CD4-positive, alpha-beta T cell (primary cell): Measurements from ENCODE around the gene UNC50. TPM values are rescaled to one million over a fixed set of nuclear protein-coding genes. Genes with fewer than 3 reads are reported as not detected.

Source experiments
- ATAC-seq: fragments of 200-7000 bp; cut with Tn5 transposase; one replicate; pipeline ENCODE4 v1.10.0; 2022; ENCODE audit warnings: mild to moderate bottlenecking; ENCODE audit not compliant: poor library complexity
- CTCF ChIA-PET: fragments of 350-600 bp; sonication (Branson Sonifier 250); formaldehyde crosslinking; loops from one replicate; lab custom pipeline; 2021; ENCODE audit warnings: antibody characterized with exemption, inconsistent platforms; lab: Charles Lee
- POLR2A ChIA-PET: fragments of 350-600 bp; sonication (Branson Sonifier 250); formaldehyde crosslinking; loops from one replicate; lab custom pipeline; 2021; ENCODE audit warnings: antibody characterized with exemption, inconsistent platforms; lab: Charles Lee
- DNase-seq, 14 experiments: peaks; one replicate each; pipeline ENCODE4 v3.0.0-alpha.2; 2013 to 2020; ENCODE audit warnings: mixed read lengths in 2 of 14
- H3K27ac ChIP-seq, 2 donors: one replicate each; pipeline versions ENCODE4 v1.5.1 to v1.7.0; 2013; ENCODE audit warnings: low read length in 2 of 2, low read depth in 1 of 2, mild to moderate bottlenecking in 1 of 2
- H3K27me3 ChIP-seq, 2 experiments: 1 replicate in 1 of 2; 2 replicates in 1 of 2; pipeline versions ENCODE4 v1.6.1 to v1.7.0; 2013; ENCODE audit warnings: low read length in 2 of 2, control low read depth in 1 of 2, mild to moderate bottlenecking in 1 of 2, moderate library complexity in 1 of 2; ENCODE audit not compliant: insufficient read depth in 2 of 2, control insufficient read depth in 1 of 2
- H3K36me3 ChIP-seq: one replicate; pipeline ENCODE4 v1.6.1; 2013; ENCODE audit warnings: low read length, control low read depth; ENCODE audit not compliant: insufficient read depth
- H3K4me1 ChIP-seq: one replicate; pipeline ENCODE4 v1.6.1; 2013; ENCODE audit warnings: low read length, control low read depth; ENCODE audit not compliant: insufficient read depth
- H3K4me3 ChIP-seq: one replicate; pipeline ENCODE4 v1.5.1; 2013; ENCODE audit warnings: mild to moderate bottlenecking, low read length, moderate library complexity
- H3K9me3 ChIP-seq, 2 experiments: 1 replicate in 1 of 2; 2 replicates in 1 of 2; pipeline versions ENCODE4 v1.6.1 to v1.7.0; 2013; ENCODE audit warnings: low read length in 2 of 2, mild to moderate bottlenecking in 2 of 2, control low read depth in 1 of 2, moderate library complexity in 1 of 2; ENCODE audit not compliant: control insufficient read depth in 1 of 2, insufficient read depth in 1 of 2
- H3K27ac Mint-ChIP-seq: one replicate; pipeline ENCODE4 v1.8.0; 2020; ENCODE audit warnings: mixed read lengths
- H3K27me3 Mint-ChIP-seq: one replicate; pipeline ENCODE4 v1.8.0; 2021; ENCODE audit warnings: mixed read lengths
- H3K36me3 Mint-ChIP-seq: one replicate; pipeline ENCODE4 v1.8.0; 2021; ENCODE audit warnings: low read depth, mixed read lengths
- H3K4me1 Mint-ChIP-seq: one replicate; pipeline ENCODE4 v1.8.0; 2021; ENCODE audit warnings: low read depth, mixed read lengths
- H3K4me3 Mint-ChIP-seq: one replicate; pipeline ENCODE4 v1.8.0; 2020; ENCODE audit warnings: mild to moderate bottlenecking, mixed read lengths
- H3K9me3 Mint-ChIP-seq: one replicate; pipeline ENCODE4 v1.8.0; 2020; ENCODE audit warnings: mixed read lengths
- intact Hi-C, 2 experiments: fragments of 100-400 bp; cut with DNase I in 1 of 2; cut with micrococcal nuclease in 1 of 2; formaldehyde crosslinking; loops; one replicate each; pipeline versions ENCODE4 v1.15.1 to v1.9.0; 2023 to 2025; cut with DNase I, micrococcal nuclease
- total RNA-seq, 174 experiments: library from RNA in 2 of 174; stranded (reverse) in 2 of 174; gene quantifications; one replicate each; pipeline ENCODE4 v1.2.3 and lab custom pipeline; 2021 to 2026
- TF ChIP-seq, protein P1 (sequence below): fragments of 200-600 bp; IDR thresholded peaks from one replicate; pipeline ENCODE4 v1.8.0; 2022; ENCODE audit warnings: antibody characterized with exemption, mild to moderate bottlenecking

Gene UNC50
- total RNA-seq, 2 experiments from 2014 or later = 17.1 to 17.5 TPM

DNA sequence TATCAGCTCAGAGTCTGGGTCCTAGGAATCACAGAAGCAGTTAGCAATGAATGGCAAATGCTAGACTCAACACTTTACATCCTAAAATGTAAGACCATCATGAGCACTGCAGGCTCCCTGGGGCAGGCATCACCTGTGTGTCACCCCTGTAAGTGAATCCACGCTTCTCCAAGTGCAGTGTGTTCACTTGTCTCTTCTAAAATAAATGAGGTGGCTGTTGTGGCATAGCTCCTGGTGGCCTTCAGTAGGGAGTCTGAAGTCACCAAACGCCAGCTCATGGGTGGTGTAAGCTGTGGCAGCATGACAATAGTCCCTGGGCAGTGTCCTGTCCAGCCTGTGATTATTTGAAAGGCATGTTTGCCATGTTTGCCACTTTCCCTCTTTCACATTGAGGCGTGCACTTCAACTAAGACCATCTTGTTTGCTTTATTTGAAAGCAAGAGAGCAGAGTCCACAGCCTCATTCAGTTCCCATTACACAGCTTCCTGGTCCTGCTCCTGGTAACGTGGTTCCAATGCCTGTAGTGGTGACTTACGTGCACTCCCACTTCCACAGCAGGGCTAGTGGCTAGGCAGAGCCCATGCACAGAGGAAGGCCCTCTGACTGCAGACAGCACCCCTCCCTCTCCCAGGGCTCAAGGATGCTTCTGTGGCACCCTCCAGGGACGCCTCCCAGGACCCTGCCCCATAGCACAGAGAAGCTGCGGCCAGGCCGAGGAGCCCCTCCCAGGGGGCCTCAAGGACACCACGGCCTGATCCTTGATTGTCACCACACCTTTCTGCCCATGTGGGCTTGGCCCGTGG, 24.4 kb upstream of the UNC50 start:
- no peaks in the 10 kb centered on the region for H3K27me3 Mint-ChIP-seq
- H3K36me3 ChIP-seq = peaks cover 90% of the 10 kb centered on the region

DNA sequence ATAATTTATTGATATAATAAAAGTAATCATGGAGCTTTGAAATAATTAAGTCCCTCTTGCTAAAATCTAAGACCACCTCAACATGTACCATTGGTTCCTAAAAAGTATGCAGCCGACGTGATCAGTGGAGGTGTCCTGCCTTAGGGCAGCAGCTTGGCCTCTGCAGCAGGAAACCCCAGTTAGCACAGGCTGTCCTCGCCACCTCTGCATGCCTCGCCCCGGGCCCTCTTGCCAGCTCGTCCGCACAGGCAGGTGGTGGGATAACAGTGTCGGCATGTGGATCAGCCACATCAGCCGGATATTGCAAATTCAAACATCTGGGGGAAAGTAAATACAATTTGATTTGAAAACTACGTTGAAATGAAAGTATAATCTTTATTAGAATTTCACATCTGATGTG, 23.0 kb upstream of the UNC50 start:
- no peaks in the 10 kb centered on the region for H3K27me3 ChIP-seq
- DNase-seq = no peak
- no peak for ATAC-seq
- no peak overlapping the region for H3K4me3 ChIP-seq
- TF ChIP-seq, protein P1, sequence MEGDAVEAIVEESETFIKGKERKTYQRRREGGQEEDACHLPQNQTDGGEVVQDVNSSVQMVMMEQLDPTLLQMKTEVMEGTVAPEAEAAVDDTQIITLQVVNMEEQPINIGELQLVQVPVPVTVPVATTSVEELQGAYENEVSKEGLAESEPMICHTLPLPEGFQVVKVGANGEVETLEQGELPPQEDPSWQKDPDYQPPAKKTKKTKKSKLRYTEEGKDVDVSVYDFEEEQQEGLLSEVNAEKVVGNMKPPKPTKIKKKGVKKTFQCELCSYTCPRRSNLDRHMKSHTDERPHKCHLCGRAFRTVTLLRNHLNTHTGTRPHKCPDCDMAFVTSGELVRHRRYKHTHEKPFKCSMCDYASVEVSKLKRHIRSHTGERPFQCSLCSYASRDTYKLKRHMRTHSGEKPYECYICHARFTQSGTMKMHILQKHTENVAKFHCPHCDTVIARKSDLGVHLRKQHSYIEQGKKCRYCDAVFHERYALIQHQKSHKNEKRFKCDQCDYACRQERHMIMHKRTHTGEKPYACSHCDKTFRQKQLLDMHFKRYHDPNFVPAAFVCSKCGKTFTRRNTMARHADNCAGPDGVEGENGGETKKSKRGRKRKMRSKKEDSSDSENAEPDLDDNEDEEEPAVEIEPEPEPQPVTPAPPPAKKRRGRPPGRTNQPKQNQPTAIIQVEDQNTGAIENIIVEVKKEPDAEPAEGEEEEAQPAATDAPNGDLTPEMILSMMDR = no peak
- CTCF ChIA-PET = interaction anchor here (0.6 kb wide), 1 partner anchor 13 kb away, joined by 3 read pairs; no protein-coding TSS in a partner anchor
- no peaks in the 10 kb centered on the region for H3K9me3 ChIP-seq
- Mint-ChIP-seq H3K36me3 (peaks cover 97% of the 10 kb centered on the region), H3K27ac (no peak overlapping the region), H3K9me3 (no peaks in the 10 kb centered on the region), H3K4me3 (no peak overlapping the region), H3K4me1 (peaks cover 10% of the 10 kb centered on the region), H3K27me3 (no peaks in the 10 kb centered on the region)
- H3K27ac ChIP-seq = no peak overlapping the region
- no peaks in the 10 kb centered on the region for H3K4me1 ChIP-seq
- intact Hi-C loops = no loop called here
- peaks cover 88% of the 10 kb centered on the region for H3K36me3 ChIP-seq
- POLR2A ChIA-PET = interaction anchor here (0.6 kb wide), 1 partner anchor 56 kb away, joined by 4 read pairs; no protein-coding TSS in a partner anchor

More for the DNA sequence above, 24.4 kb upstream of the UNC50 start:
- Histone ChIP-seq H3K4me3 (no peak overlapping the region), H3K9me3 (no peaks in the 10 kb centered on the region), H3K27me3 (no peaks in the 10 kb centered on the region), H3K27ac (no peak overlapping the region), H3K4me1 (no peaks in the 10 kb centered on the region)
- CTCF ChIA-PET = no interaction called here
- H3K9me3 Mint-ChIP-seq = no peaks in the 10 kb centered on the region
- ATAC-seq (no peak), DNase-seq (no peak)
- TF ChIP-seq, protein P1 = no peak
- H3K4me3 Mint-ChIP-seq = no peak overlapping the region
- intact Hi-C loops = no loop called here
- H3K36me3 Mint-ChIP-seq = peaks cover 94% of the 10 kb centered on the region
- peaks cover 9% of the 10 kb centered on the region for H3K4me1 Mint-ChIP-seq
- no peak overlapping the region for H3K27ac Mint-ChIP-seq
- POLR2A ChIA-PET = no interaction called here

DNA sequence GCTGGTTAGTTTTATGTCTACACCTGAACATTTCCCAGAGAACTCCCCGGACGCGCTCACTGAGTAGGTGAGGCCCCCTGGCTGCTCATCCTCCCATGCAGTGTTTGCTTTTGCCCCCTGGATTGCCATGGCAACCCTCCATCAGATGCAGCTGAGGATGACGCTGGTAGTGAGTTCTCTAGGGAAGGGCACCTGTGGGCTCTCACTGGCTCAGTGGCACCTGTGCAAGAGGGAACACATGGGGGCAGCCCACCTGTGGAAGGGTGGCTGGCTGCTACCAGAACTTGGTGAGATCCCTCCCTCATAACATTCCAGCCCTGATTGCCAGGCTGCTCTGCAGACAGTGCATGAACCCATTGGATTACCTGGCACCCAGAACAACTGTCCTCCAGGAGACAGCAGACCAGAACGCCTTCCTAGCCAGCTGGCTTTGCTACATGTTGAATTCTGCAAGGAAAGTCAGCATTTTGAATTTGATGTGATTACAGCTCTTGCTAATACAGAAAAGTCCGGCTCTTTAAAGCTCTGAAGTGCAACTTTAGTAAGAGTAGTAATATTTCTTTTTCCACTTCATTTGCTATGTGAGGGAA, 21.7 kb upstream of the UNC50 start:
- peaks cover 15% of the 10 kb centered on the region for H3K4me1 Mint-ChIP-seq
- no peaks in the 10 kb centered on the region for H3K4me1 ChIP-seq
- DNase-seq = no peak
- no peak overlapping the region for H3K4me3 Mint-ChIP-seq
- H3K27me3 Mint-ChIP-seq = no peaks in the 10 kb centered on the region
- POLR2A ChIA-PET = interaction anchor here (0.9 kb wide), 1 partner anchor 32 kb away, joined by 4 read pairs; no protein-coding TSS in a partner anchor
- ATAC-seq = no peak
- CTCF ChIA-PET = interaction anchor here (0.8 kb wide), 1 partner anchor 18 kb away, joined by 3 read pairs; no protein-coding TSS in a partner anchor
- TF ChIP-seq, protein P1 = no peak
- no peaks in the 10 kb centered on the region for H3K27me3 ChIP-seq
- H3K4me3 ChIP-seq = no peak overlapping the region
- H3K36me3 ChIP-seq = peaks cover 87% of the 10 kb centered on the region
- no peak overlapping the region for H3K27ac ChIP-seq
- peak overlapping the region; percentile 73 for H3K27ac Mint-ChIP-seq
- no peaks in the 10 kb centered on the region for H3K9me3 Mint-ChIP-seq
- intact Hi-C loops = no loop called here
- H3K9me3 ChIP-seq = no peaks in the 10 kb centered on the region
- H3K36me3 Mint-ChIP-seq = peaks cover 97% of the 10 kb centered on the region
